GM19467 (cell line): ENCODE data around the gene MAS1L.

ENCODE experiments used
- ATAC-seq: cut with Tn5 transposase; IDR thresholded peaks from one replicate; pipeline ENCODE4 v1.9.1; 2021; ENCODE audit warnings: mild to moderate bottlenecking, moderate library complexity; ENCODE audit not compliant: unreplicated experiment

The MAS1L gene

GRCh38 chr6:29510746-29511300, 23.1 kb upstream of the MAS1L start:
- no peak for ATAC-seq

GRCh38 chr6:29510202-29510601, 22.4 kb upstream of the MAS1L start:
- no peak for ATAC-seq

GRCh38 chr6:29509711-29510110, 22.0 kb upstream of the MAS1L start:
- ATAC-seq, result no peak

GRCh38 chr6:29509239-29509638, 21.5 kb upstream of the MAS1L start:
- ATAC-seq, result no peak

GRCh38 chr6:29507319-29507718, 19.6 kb upstream of the MAS1L start:
- no peak for ATAC-seq

GRCh38 chr6:29506446-29507067, 18.8 kb upstream of the MAS1L start:
- ATAC-seq, result no peak

- no peak for ATAC-seq
These were observed 18.1 kb upstream of the MAS1L start for GRCh38 chr6:29505808-29506207.

GRCh38 chr6:29504961-29505360, 17.2 kb upstream of the MAS1L start:
- no peak for ATAC-seq

GRCh38 chr6:29502597-29502996, 14.8 kb upstream of the MAS1L start:
- ATAC-seq, result no peak

GRCh38 chr6:29502181-29502580, 14.4 kb upstream of the MAS1L start:
- ATAC-seq, result no peak

- ATAC-seq, result no peak
These were observed 13.3 kb upstream of the MAS1L start for GRCh38 chr6:29501106-29501505.

GRCh38 chr6:29500594-29500993, 12.8 kb upstream of the MAS1L start:
- no peak for ATAC-seq

- no peak for ATAC-seq
These were observed 11.9 kb upstream of the MAS1L start for GRCh38 chr6:29499704-29500103.

- ATAC-seq, result no peak
These were observed 9.2 kb upstream of the MAS1L start for GRCh38 chr6:29496961-29497360.

GRCh38 chr6:29495571-29495970, 7.8 kb upstream of the MAS1L start:
- ATAC-seq, result no peak

- ATAC-seq, result no peak
These were observed 6.4 kb upstream of the MAS1L start for GRCh38 chr6:29494131-29494530.

GRCh38 chr6:29493261-29493660, 5.5 kb upstream of the MAS1L start:
- ATAC-seq, result no peak

- ATAC-seq, result no peak
These were observed 3.8 kb upstream of the MAS1L start for GRCh38 chr6:29491574-29491973.

GRCh38 chr6:29490552-29490951, 2.8 kb upstream of the MAS1L start:
- no peak for ATAC-seq

- ATAC-seq, result no peak
These were observed 2.3 kb upstream of the MAS1L start for GRCh38 chr6:29490055-29490454.

GRCh38 chr6:29489286-29489685, 1.5 kb upstream of the MAS1L start:
- ATAC-seq, result no peak

GRCh38 chr6:29488874-29489273, 1.1 kb upstream of the MAS1L start:
- ATAC-seq, result no peak

- no peak for ATAC-seq
These were observed 625 bp downstream of the MAS1L start for GRCh38 chr6:29487131-29487530.
